GM21825 (cell line): ENCODE results near the gene MS4A18.
"Not testable (repeated sequence)": the region's sequence is repeated elsewhere in the genome, so short reads cannot be mapped to it uniquely, and the experiment has no call there.

Experiments used
- ATAC-seq: cut with Tn5 transposase; IDR thresholded peaks from one replicate; pipeline ENCODE4 v1.9.1; 2021; ENCODE audit warnings: mild to moderate bottlenecking, moderate library complexity; ENCODE audit not compliant: unreplicated experiment

The MS4A18 gene

DNA sequence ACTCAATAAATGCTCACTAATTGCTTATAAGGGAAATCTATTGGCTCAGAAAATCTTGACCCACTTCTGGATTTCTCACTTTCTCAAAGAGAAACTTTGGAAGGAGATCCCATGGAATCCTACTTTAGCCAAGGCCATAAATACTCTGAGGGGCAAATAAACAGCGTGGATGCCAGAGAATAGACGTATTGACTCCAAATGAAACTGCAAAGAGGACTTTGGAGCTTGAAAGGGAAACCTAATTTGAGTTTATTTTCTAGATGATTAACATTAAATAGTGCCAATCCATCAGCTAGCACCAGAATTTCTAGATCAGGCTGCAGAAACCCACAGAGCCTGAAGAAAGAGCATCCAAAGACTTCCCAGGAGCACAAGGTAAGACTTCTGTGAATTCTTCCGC, at the start of gene MS4A18:
TSS of gene MS4A18 (plus strand) at position 301 of the 400 bp plus-strand sequence.
- ATAC-seq = no peak

DNA sequence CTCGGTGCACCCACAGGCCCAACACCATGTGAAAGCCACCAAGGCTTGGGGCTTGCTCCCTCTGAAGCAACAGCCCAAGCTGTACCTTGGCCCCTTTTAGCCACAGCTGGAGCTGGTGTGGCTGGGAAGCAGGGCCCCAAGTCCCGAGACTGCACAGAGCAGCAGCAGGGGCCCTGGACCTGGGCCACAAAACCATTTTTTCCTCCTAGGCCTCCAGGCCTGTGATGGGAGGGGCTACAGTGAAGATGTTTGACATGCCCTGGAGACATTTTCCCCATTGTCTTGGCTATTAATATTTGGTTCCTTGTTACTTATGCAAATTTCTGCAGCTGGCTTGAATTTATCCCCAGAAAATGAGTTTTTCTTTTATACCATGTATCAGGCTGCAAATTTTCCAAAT, 46.3 kb upstream of the MS4A18 start:
- ATAC-seq = not testable (repeated sequence)

- ATAC-seq = no peak
Measured at GRCh38 chr11:60679879-60680278, 44.6 kb upstream of the MS4A18 start.

DNA sequence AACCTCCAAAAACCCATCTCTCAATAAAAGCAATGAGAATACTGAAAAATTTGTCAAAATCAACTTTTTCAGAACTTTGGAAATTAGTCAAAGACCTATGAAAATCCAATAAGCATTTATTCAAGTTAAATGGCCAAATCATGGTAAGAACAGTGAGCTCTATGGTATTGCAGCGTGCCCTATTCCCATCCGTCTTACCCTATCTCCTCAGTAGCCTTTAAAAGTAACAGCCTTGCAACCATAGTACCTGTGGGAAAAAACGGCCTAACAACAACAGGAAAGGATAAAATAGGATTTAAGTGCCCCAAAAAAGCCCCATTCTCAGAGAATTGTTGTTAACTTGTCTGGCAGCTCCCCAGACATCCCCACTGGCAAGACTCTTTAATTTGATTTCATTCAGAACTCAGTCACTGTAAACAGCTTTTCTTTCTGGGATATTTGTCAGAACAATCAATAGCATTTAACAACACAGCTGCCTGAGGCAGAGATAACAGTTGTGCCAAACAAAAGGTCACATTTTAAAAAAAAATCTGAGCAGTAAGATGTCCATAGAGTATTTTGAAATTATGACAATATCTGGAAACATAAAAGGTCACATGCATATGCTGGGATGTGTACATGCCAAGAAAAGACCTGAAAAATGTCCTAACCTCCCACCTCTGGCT, 43.9 kb upstream of the MS4A18 start:
- no peak for ATAC-seq

GRCh38 chr11:60684541-60684848, 40.0 kb upstream of the MS4A18 start:
- not testable (repeated sequence) for ATAC-seq

GRCh38 chr11:60691661-60692060, 32.9 kb upstream of the MS4A18 start:
- no peak for ATAC-seq

DNA sequence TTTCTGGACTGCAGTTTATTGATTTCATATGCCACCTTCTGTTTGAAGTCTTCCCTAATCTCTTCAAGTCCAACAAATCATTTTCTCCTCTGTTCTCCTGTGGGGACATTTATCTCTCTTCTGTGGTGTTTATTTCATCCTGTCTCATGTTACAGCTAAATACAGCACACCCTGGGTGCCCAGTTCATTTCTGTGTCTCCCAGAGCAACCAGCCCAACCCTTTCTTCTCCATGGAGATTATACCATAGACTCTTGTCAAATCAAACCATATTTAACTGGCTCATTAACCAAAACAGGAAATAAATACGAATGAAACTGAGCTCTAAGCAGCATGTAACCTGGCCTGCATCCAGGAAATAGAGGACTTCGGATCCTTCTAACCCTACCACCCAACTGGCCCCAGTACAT, 25.2 kb upstream of the MS4A18 start, which contains the start of gene MS4A8:
TSS of gene MS4A8 (plus strand) at position 329 of the 408 bp plus-strand sequence. CDS start 1,249 bp downstream, outside the sequence.
- ATAC-seq = no peak

GRCh38 chr11:60699936-60700335, 24.6 kb upstream of the MS4A18 start:
- ATAC-seq = no peak

GRCh38 chr11:60700689-60701468, 23.6 kb upstream of the MS4A18 start:
- ATAC-seq = no peak

DNA sequence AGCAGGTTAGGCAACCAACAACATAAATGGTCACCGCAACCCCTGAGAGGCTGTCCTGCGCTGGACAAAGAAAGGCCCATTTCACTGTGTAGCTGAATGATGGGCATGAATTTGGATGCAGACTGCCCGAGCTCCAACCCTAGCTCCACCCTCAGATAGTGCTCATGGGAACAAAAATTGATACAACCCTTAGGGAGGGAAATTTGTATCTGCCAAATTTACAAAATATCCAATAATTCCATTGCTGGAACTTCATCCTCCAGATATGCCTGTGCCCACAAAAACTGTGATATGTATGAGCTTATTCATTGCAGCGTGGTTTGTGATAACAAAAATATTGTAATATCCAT, 23.1 kb upstream of the MS4A18 start:
- ATAC-seq = no peak

- ATAC-seq = no peak
Measured at GRCh38 chr11:60703374-60703773, 21.1 kb upstream of the MS4A18 start.

DNA sequence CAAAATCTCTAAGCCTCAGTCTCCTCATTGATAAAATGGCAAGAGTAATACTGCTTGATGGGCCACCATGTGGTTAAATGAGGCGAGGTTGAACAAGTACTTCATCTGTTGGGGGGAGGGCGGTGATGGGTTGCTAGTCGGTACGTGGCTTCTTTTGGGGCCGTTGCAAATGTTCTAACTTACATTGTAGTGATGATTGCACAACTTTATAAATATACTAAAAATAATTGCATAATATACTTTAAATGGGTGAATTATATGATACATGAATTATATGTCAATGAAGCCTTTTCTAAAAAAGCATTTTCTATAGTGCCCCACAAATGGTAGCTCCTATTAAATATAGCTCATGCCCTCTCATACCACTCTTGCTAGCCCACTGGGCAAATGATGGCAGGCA, 18.6 kb upstream of the MS4A18 start:
- no peak for ATAC-seq

DNA sequence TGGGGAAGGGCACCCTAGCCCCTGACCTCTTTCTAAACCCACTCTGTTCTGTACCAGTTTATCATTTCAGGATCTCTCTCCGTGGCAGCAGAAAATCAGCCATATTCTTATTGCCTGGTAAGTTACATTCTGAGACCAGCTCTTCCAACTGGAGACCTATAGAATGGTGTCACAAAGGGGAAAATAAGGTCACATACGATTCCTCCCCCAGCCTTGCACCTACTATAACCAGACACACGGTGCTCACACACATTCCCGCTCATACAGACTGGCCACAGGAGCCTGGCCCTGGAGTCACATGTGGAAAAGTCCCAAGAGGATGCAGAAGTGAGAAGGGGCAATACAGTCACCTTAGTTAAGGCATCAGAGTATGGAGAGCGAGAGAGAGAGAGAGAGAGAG, 17.6 kb upstream of the MS4A18 start:
- no peak for ATAC-seq

DNA sequence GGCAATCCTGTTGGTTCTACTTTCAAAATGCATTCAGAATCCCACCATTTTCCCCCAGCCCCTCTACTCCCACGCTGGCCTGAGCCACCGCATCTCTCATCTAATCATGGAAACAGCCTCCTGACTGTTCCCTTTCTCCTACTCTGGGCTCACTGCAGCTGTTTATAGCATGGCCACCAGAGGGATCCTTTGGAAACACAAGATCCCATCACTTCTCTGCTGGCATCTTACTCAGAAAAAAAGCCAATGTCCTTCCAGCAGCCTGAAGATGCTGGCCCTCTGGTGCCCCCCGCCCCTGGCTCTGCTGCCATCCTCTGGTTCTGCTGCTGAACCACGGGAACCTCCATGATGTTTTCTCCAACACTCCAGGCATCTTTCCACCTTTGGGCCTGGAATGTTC, 14.0 kb upstream of the MS4A18 start:
- no peak for ATAC-seq

- no peak for ATAC-seq
Measured at GRCh38 chr11:60711276-60711675, 13.2 kb upstream of the MS4A18 start.

DNA sequence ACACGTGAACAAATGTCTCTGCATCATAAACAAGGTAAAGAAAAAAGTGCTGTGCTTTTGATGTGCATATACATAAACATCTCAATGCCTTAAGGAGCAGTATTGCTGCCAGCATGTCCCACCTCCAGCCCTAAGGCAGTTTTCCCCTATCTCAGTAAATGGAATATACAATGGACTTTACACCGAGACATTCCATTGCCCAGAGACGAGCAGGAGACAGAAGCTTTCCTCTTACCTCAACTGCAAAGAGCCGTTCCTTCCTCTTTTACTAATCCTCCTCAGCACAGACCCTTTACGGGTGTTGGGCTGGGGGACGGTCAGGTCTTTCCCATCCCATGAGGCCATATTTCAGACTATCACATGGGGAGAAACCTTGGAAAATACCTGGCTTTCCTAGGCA, 11.1 kb upstream of the MS4A18 start:
- ATAC-seq = not testable (repeated sequence)

GRCh38 chr11:60717956-60718355, 6.6 kb upstream of the MS4A18 start:
- ATAC-seq = no peak

- ATAC-seq = no peak
Measured at GRCh38 chr11:60718524-60719316, 5.8 kb upstream of the MS4A18 start.

DNA sequence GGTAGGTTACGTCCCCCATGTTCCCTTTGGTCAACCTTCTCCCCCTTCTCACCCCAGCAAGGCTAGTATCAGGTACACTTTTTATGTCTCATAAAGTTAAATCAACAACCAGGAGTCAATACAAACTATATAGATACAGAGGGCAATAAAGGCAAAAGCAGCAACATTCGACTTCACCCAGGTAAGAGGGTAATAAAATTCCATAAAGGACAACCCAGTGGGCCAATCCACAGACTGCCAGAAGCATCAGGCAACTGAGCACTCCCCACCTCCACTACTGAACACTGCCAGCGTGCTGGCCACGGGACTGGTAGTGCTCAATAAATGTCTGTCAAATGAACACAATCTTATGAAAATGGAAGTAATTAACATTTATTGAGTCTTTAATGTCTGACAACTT, 5.1 kb upstream of the MS4A18 start:
- no peak for ATAC-seq

DNA sequence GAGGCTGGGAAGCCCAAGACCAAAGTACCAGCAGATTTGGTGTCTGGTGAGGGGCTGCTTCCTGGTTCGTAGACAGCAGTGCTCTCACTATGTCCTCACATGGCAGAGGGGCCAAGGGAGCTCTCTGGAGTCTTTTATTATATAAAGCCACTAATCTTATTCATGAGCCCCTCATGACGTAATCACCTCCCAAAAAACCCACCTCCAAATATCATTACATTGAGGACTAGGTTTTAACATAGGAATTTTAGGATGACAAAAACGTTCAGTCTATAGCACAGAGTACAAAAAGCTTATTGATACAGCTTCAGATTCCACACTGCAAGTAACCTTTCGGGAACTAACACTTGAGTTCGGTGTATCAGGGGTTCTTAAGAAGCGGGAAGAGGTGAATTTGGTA, 4.1 kb upstream of the MS4A18 start:
- no peak for ATAC-seq

- ATAC-seq = no peak
Measured at GRCh38 chr11:60725592-60725991, 1.1 kb downstream of the MS4A18 start.

DNA sequence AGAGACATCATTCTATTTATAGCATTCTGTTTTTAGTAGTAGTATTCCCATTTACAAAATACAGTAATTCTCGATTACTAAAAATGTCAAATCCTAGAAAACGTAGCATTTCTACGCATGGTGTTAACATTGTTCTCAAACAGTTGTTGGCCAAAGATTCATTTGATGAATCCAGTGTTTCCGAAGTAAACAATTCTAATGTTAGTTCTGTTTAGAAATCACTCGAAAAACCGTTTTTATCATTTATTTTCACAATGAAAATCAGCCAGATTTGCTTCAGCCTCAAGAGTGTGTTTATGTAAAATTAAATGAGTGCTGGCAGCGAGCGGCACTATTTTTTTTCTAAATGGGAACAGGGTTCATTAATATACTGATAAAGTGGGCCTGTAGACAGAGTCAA, 7.1 kb downstream of the MS4A18 start:
- ATAC-seq = no peak
